Measurements from ENCODE around the gene FBXL13. TPM values are rescaled to one million over a fixed set of nuclear protein-coding genes. Genes with fewer than 3 reads are reported as not detected.
"Not testable (repeated sequence)": the region's sequence is repeated elsewhere in the genome, so short reads cannot be mapped to it uniquely, and the experiment has no call there.

The FBXL13 gene
- total and polyA plus RNA-seq, 2 of the 8 experiments (the other 6 are each of a cell fraction or from before 2014, with no cell fraction given) = 1.2 to 2.8 TPM

GRCh38 chr7:103092321-103092720 lies 17.7 kb upstream of the FBXL13 start:
- H3K27ac ChIP-seq (ENCODE audit: low read depth, low read length); H4K8ac ChIP-seq (ENCODE audit: extremely low read depth, insufficient read depth, low read length); DNase-seq (ENCODE audit: low read depth in 1 of 2, low spot score in 2 of 2); H3K9ac ChIP-seq (replicated peaks in 1 of 4; ENCODE audit: extremely low read depth in 1 of 4, low read depth in 3 of 4, low read length in 3 of 4); H3K9me3 ChIP-seq (ENCODE audit: insufficient read depth in 2 of 2, low read depth in 1 of 2, low read length in 1 of 2); H3K4me3 ChIP-seq (ENCODE audit: extremely low read depth in 1 of 4, insufficient read depth in 2 of 4, low read depth in 3 of 4, low read length in 4 of 4); H3K79me1 ChIP-seq (ENCODE audit: low read depth, low read length); H2BK15ac ChIP-seq (ENCODE audit: low read length); H3K4ac ChIP-seq (replicated peaks; ENCODE audit: insufficient read length, low read depth, low read length); H3K14ac ChIP-seq (ENCODE audit: insufficient read length); H3K27me3 ChIP-seq (replicated peaks in 1 of 4; ENCODE audit: control insufficient read depth in 3 of 4, extremely low read depth in 1 of 4, insufficient read depth in 3 of 4, low read length in 3 of 4); H4K91ac ChIP-seq (replicated peaks; ENCODE audit: insufficient read length, low read length); H2BK5ac ChIP-seq (ENCODE audit: low read depth, low read length); H3K4me2 ChIP-seq (ENCODE audit: insufficient read depth in 1 of 2, low read depth in 2 of 2, low read length in 2 of 2); H3K56ac ChIP-seq (replicated peaks; ENCODE audit: insufficient read length, low read depth, low read length); H4K20me1 ChIP-seq (replicated peaks in 1 of 2; ENCODE audit: control insufficient read depth in 1 of 2, insufficient read depth in 2 of 2, low read length in 2 of 2); FAIRE-seq; H2BK12ac ChIP-seq (ENCODE audit: low read depth, low read length); H2BK120ac ChIP-seq (replicated peaks; ENCODE audit: low read depth, low read length); H3K79me2 ChIP-seq (ENCODE audit: control insufficient read depth in 1 of 2, insufficient read depth in 2 of 2, low read length in 2 of 2); H2AK5ac ChIP-seq (ENCODE audit: low read depth, low read length); H4K5ac ChIP-seq (ENCODE audit: insufficient read length, low read depth, low read length); H3K23me2 ChIP-seq (ENCODE audit: low read depth, low read length); H3K4me1 ChIP-seq (replicated peaks in 1 of 4; ENCODE audit: control insufficient read depth in 3 of 4, insufficient read depth in 4 of 4, low read length in 3 of 4); H3K23ac ChIP-seq (ENCODE audit: insufficient read length); H2BK20ac ChIP-seq (ENCODE audit: low read length); H2AFZ ChIP-seq (ENCODE audit: low read length); H3K18ac ChIP-seq (ENCODE audit: extremely low read depth, low read length): not testable (repeated sequence)
- WGBS, 2 experiments (ENCODE audit: extremely low coverage in 1 of 2, insufficient coverage in 1 of 2, insufficient read length in 1 of 2, insufficient replicate concordance in 2 of 2, low coverage in 1 of 2, low lambda C conversion rate in 2 of 2, missing lambda C conversion rate in 1 of 2) = 93% methylated on average over 1 of the region's 4 CpGs; no CpG with 5 or more reads in 1 of the 2 experiments
- ChIA-PET CTCF (ENCODE audit: partially characterized antibody) (interaction anchor here (1.2 to 1.8 kb wide), 5 partner anchors 8 to 53 kb away, joined by 3 to 5 read pairs (median 4); no protein-coding TSS in a partner anchor), POLR2A (ENCODE audit: partially characterized antibody) (interaction anchor here (0.8 kb wide), 1 partner anchor 15 kb away, joined by 3 read pairs; no protein-coding TSS in a partner anchor)
- peaks cover 2 to 29% (median 10%) of the 10 kb centered on the region in 4 experiments; a peak in 6 of 8 replicates for H3K36me3 ChIP-seq (ENCODE audit: control insufficient read depth in 2 of 4, insufficient read depth in 4 of 4, low read length in 3 of 4)

All from H1 (cell line).